DND-41 (cell line): ENCODE data around the gene EIF6.

ENCODE experiments used
- ATAC-seq: fragments of 200-7000 bp; cut with Tn5 transposase; 3 replicates; pipeline ENCODE4 v1.9.1; 2021; ENCODE audit warnings: low read depth; ENCODE audit not compliant: insufficient read depth
- DNase-seq: peaks from one replicate; pipeline ENCODE4 v3.0.0-alpha.2; 2020
- H2AFZ ChIP-seq: 2 replicates; pipeline ENCODE4 v1.6.0; 2012; ENCODE audit warnings: low read depth, low read length
- H3K27ac ChIP-seq: 2 replicates; pipeline ENCODE4 v1.5.1; 2012; ENCODE audit warnings: low read length, inconsistent platforms
- H3K27me3 ChIP-seq: fragments of 200-600 bp; sonication (generic); 2 replicates; pipeline ENCODE4 v1.6.0; 2012; ENCODE audit warnings: low read length, mild to moderate bottlenecking, inconsistent platforms; ENCODE audit not compliant: insufficient read depth, poor library complexity
- H3K36me3 ChIP-seq: 2 replicates; pipeline ENCODE4 v1.5.1; 2012; ENCODE audit warnings: low read length, inconsistent platforms; ENCODE audit not compliant: insufficient read depth
- H3K4me1 ChIP-seq: 2 replicates; pipeline ENCODE4 v1.5.1; 2012; ENCODE audit warnings: mild to moderate bottlenecking, low read length; ENCODE audit not compliant: insufficient read depth
- H3K4me2 ChIP-seq: 2 replicates; pipeline ENCODE4 v1.6.0; 2012; ENCODE audit warnings: mild to moderate bottlenecking, moderate library complexity, low read length, inconsistent platforms; ENCODE audit not compliant: insufficient read depth
- H3K4me3 ChIP-seq, 2 experiments: fragments of 200-600 bp in 1 of 2; shearing (Covaris generic) in 1 of 2; 2 replicates each; pipeline ENCODE4 v1.5.1; 2012 to 2016; ENCODE audit warnings: inconsistent platforms in 2 of 2, low read length in 2 of 2, mild to moderate bottlenecking in 2 of 2, low read depth in 1 of 2, moderate library complexity in 1 of 2
- H3K79me2 ChIP-seq: 2 replicates; pipeline ENCODE4 v1.6.0; 2012; ENCODE audit warnings: low read length, inconsistent platforms; ENCODE audit not compliant: insufficient read depth
- H3K9ac ChIP-seq: 2 replicates; pipeline ENCODE4 v1.6.0; 2012; ENCODE audit warnings: low read depth, mild to moderate bottlenecking, inconsistent platforms, low read length, moderate library complexity
- H3K9me3 ChIP-seq: 2 replicates; pipeline ENCODE4 v1.5.1; 2012; ENCODE audit warnings: low read length, moderate library complexity, mild to moderate bottlenecking, inconsistent platforms; ENCODE audit not compliant: insufficient read depth, severe bottlenecking
- H4K20me1 ChIP-seq: 2 replicates; pipeline ENCODE4 v1.6.0; 2012; ENCODE audit warnings: low read length; ENCODE audit not compliant: insufficient read depth
- EZH2 ChIP-seq: IDR thresholded peaks from 3 replicates; pipeline ENCODE4 v1.6.1; 2012; ENCODE audit warnings: borderline replicate concordance, low read depth, mild to moderate bottlenecking, moderate library complexity, low read length, inconsistent platforms; ENCODE audit not compliant: severe bottlenecking
- TF ChIP-seq, protein P1 (sequence below): IDR thresholded peaks from 2 replicates; pipeline ENCODE4 v1.5.1; 2012; ENCODE audit warnings: borderline replicate concordance, low read length, moderate library complexity, mild to moderate bottlenecking; ENCODE audit not compliant: poor library complexity, severe bottlenecking; ENCODE audit errors: extremely low read depth

Gene EIF6

GRCh38 chr20:35301426-35301825 is 16.9 kb upstream of the EIF6 start:
- Histone ChIP-seq H3K9ac (no peak overlapping the region), H3K4me2 (no peak overlapping the region), H3K27ac (no peak overlapping the region), H3K9me3 (no peaks in the 10 kb centered on the region), H3K4me3 (no peak overlapping the region), H3K4me1 (no peaks in the 10 kb centered on the region), H3K27me3 (no peaks in the 10 kb centered on the region), H4K20me1 (no peaks in the 10 kb centered on the region), H3K36me3 (peaks cover 24% of the 10 kb centered on the region), H2AFZ (no peak overlapping the region), H3K79me2 (no peaks in the 10 kb centered on the region)
- ATAC-seq (no peak), DNase-seq (no peak)
- TF ChIP-seq, protein P1, sequence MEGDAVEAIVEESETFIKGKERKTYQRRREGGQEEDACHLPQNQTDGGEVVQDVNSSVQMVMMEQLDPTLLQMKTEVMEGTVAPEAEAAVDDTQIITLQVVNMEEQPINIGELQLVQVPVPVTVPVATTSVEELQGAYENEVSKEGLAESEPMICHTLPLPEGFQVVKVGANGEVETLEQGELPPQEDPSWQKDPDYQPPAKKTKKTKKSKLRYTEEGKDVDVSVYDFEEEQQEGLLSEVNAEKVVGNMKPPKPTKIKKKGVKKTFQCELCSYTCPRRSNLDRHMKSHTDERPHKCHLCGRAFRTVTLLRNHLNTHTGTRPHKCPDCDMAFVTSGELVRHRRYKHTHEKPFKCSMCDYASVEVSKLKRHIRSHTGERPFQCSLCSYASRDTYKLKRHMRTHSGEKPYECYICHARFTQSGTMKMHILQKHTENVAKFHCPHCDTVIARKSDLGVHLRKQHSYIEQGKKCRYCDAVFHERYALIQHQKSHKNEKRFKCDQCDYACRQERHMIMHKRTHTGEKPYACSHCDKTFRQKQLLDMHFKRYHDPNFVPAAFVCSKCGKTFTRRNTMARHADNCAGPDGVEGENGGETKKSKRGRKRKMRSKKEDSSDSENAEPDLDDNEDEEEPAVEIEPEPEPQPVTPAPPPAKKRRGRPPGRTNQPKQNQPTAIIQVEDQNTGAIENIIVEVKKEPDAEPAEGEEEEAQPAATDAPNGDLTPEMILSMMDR = no peak
- no peak for TF ChIP-seq EZH2

DNA sequence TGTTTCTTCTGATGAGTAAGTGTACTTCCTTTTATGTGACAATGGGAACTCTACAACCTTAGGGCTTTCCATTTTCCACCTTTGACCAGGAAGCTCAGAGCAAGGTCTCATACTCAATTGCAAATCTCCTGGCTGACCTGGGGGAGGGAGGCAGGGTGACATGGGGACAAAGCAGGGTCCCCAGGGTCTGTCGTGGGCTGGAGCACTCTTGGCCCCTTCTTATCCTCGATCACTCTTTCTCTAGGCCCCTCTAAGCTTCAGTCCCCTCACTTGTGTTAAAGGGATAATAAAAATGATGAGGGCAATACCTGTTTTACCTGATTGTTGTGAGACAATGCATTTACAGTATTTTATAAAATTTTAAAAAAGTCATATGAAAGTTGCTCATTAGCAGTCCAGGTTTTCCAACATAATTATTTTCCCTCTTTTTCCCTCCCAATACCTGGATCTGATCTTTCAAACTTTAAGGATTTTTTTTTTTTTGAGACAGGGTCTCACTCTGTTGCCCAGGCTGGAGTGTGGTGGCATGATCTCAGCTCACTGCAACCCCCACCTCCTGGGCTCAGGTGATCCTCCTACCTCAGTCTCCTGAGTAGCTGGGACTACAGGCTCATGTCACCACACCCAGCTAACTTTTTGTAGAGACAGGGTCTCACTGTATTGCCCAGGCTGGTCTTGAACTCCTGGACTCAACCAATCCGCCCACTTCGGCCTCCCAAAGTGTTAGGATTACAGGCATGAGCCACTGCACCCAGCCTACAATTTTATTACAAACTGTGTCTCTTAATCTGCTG is 16.1 kb upstream of the EIF6 start:
- Histone ChIP-seq H3K27me3 (no peaks in the 10 kb centered on the region), H3K9me3 (no peaks in the 10 kb centered on the region), H3K4me3 (no peak overlapping the region), H2AFZ (no peak overlapping the region), H3K4me2 (no peak overlapping the region), H3K36me3 (peaks cover 16% of the 10 kb centered on the region), H3K9ac (no peak overlapping the region), H3K4me1 (no peaks in the 10 kb centered on the region), H3K27ac (no peak overlapping the region), H3K79me2 (no peaks in the 10 kb centered on the region), H4K20me1 (no peaks in the 10 kb centered on the region)
- TF ChIP-seq EZH2 = no peak
- TF ChIP-seq, protein P1 = no peak
- ATAC-seq (no peak), DNase-seq (no peak)

GRCh38 chr20:35299780-35300179 is 15.2 kb upstream of the EIF6 start:
- peaks cover 16% of the 10 kb centered on the region for H3K36me3 ChIP-seq
- H3K9ac ChIP-seq = no peak overlapping the region
- ATAC-seq = no peak
- DNase-seq = no peak
- no peak overlapping the region for H3K4me3 ChIP-seq
- TF ChIP-seq, protein P1 = no peak
- no peak for TF ChIP-seq EZH2
- no peaks in the 10 kb centered on the region for H4K20me1 ChIP-seq
- no peaks in the 10 kb centered on the region for H3K79me2 ChIP-seq
- no peaks in the 10 kb centered on the region for H3K27me3 ChIP-seq
- H3K4me2 ChIP-seq = no peak overlapping the region
- no peak overlapping the region for H3K27ac ChIP-seq
- no peak overlapping the region for H2AFZ ChIP-seq
- H3K4me1 ChIP-seq = no peaks in the 10 kb centered on the region
- H3K9me3 ChIP-seq = no peaks in the 10 kb centered on the region
